Calu3 (cell line): ENCODE measurements around the gene CTTNBP2. TPM values are rescaled to one million over a fixed set of nuclear protein-coding genes. Genes with fewer than 3 reads are reported as not detected.

Experiments used
- BruUV-seq: library from RNA; stranded (reverse); fragments of 400-500 nt; replicated peaks from 2 replicates; lab custom pipeline; 2021; lab: Mats Ljungman, UMichigan
- CTCF ChIA-PET: fragments of 300-600 bp; sonication (Branson Sonifier 250); formaldehyde crosslinking; loops from one replicate; lab custom pipeline; 2022; ENCODE audit warnings: antibody characterized with exemption; lab: Charles Lee
- DNase-seq: peaks from one replicate; pipeline ENCODE4 v3.0.0; 2022
- H3K27ac Mint-ChIP-seq: one replicate; pipeline ENCODE4 v1.8.0; 2022; ENCODE audit warnings: mixed read lengths; ENCODE audit not compliant: unreplicated experiment
- H3K27me3 Mint-ChIP-seq: one replicate; pipeline ENCODE4 v1.8.0; 2022; ENCODE audit warnings: mixed read lengths; ENCODE audit not compliant: unreplicated experiment
- H3K36me3 Mint-ChIP-seq: one replicate; pipeline ENCODE4 v1.8.0; 2022; ENCODE audit warnings: mild to moderate bottlenecking, moderate library complexity, mixed read lengths; ENCODE audit not compliant: insufficient read depth, unreplicated experiment
- H3K4me1 Mint-ChIP-seq: one replicate; pipeline ENCODE4 v1.8.0; 2022; ENCODE audit warnings: mild to moderate bottlenecking, low read depth, mixed read lengths; ENCODE audit not compliant: unreplicated experiment
- H3K4me3 Mint-ChIP-seq: one replicate; pipeline ENCODE4 v1.8.0; 2022; ENCODE audit warnings: mild to moderate bottlenecking, low read depth, moderate library complexity, mixed read lengths; ENCODE audit not compliant: unreplicated experiment
- H3K9me3 Mint-ChIP-seq: one replicate; pipeline ENCODE4 v1.8.0; 2022; ENCODE audit warnings: low read depth, mixed read lengths; ENCODE audit not compliant: unreplicated experiment
- intact Hi-C: fragments of 100-400 bp; cut with micrococcal nuclease; formaldehyde crosslinking; loops from one replicate; pipeline ENCODE4 v1.10.0; 2022; ENCODE audit not compliant: unreplicated experiment
- total RNA-seq: library from RNA; stranded (reverse); gene quantifications from 2 replicates; pipeline ENCODE4 v1.2.3, GENCODE V29; 2022
- TF ChIP-seq, protein P1 (sequence below): fragments of 200-600 bp; IDR thresholded peaks from one replicate; pipeline ENCODE4 v1.8.0; 2022; ENCODE audit warnings: antibody characterized with exemption; ENCODE audit not compliant: unreplicated experiment

Gene CTTNBP2
- total RNA-seq, 1 experiment from 2014 or later, result 2.3 TPM

DNA sequence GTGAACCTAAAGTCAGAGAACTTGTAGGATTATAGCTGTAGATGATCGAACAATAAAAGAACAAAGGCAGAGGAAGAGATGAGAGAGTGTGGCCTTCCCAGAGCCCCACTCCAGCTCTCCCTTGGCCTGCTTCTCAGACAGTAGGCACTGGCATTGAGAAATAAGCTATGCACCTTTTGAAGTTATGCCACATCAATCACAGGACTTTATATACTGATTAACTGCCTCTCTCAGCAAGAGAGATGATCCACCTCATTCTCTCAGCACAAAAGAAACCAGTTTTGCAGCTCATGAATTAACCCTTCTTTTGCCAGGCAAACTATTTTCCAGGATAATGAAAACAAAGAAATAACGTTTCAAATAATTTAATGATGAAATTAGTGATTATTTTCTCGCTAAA is 22.0 kb upstream of the CTTNBP2 start:
- Mint-ChIP-seq H3K36me3 (no peaks in the 10 kb centered on the region), H3K4me1 (no peaks in the 10 kb centered on the region), H3K9me3 (no peaks in the 10 kb centered on the region), H3K27me3 (peaks cover 18% of the 10 kb centered on the region), H3K4me3 (no peak overlapping the region), H3K27ac (no peak overlapping the region)
- intact Hi-C loops, result no loop called here
- CTCF ChIA-PET, result interaction anchor here (0.6 to 0.7 kb wide), 3 partner anchors 43 to 256 kb away, joined by 3 to 7 read pairs (median 5); no protein-coding TSS in a partner anchor
- DNase-seq, result no peak
- BruUV-seq, result no TSS peak
- TF ChIP-seq, protein P1, sequence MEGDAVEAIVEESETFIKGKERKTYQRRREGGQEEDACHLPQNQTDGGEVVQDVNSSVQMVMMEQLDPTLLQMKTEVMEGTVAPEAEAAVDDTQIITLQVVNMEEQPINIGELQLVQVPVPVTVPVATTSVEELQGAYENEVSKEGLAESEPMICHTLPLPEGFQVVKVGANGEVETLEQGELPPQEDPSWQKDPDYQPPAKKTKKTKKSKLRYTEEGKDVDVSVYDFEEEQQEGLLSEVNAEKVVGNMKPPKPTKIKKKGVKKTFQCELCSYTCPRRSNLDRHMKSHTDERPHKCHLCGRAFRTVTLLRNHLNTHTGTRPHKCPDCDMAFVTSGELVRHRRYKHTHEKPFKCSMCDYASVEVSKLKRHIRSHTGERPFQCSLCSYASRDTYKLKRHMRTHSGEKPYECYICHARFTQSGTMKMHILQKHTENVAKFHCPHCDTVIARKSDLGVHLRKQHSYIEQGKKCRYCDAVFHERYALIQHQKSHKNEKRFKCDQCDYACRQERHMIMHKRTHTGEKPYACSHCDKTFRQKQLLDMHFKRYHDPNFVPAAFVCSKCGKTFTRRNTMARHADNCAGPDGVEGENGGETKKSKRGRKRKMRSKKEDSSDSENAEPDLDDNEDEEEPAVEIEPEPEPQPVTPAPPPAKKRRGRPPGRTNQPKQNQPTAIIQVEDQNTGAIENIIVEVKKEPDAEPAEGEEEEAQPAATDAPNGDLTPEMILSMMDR, result no peak

DNA sequence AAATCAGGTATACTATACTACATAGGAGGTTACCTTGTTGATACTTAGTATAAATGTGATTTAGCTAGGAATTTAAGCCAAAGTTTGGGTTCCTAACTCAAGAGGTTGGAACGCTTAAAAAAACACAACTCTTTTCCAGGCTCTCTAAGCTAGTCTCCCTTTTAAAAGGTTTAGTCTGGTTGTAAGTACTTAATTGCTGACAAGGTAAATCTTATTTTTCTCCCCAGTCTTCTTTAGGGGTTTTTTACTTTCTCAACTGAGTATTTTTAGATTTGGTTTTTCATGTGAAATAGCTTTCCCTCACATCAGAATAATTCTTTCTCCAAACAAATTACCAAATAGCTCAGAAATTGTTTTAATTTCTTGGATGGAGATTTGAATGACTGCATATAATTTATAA is 20.8 kb upstream of the CTTNBP2 start:
- no peak overlapping the region for H3K4me3 Mint-ChIP-seq
- no peaks in the 10 kb centered on the region for H3K9me3 Mint-ChIP-seq
- H3K27ac Mint-ChIP-seq, result no peak overlapping the region
- TF ChIP-seq, protein P1, result no peak
- no TSS peak for BruUV-seq
- intact Hi-C loops, result no loop called here
- no peak for DNase-seq
- CTCF ChIA-PET, result no interaction called here
- no peaks in the 10 kb centered on the region for H3K4me1 Mint-ChIP-seq
- peaks cover 18% of the 10 kb centered on the region for H3K27me3 Mint-ChIP-seq
- H3K36me3 Mint-ChIP-seq, result no peaks in the 10 kb centered on the region

DNA sequence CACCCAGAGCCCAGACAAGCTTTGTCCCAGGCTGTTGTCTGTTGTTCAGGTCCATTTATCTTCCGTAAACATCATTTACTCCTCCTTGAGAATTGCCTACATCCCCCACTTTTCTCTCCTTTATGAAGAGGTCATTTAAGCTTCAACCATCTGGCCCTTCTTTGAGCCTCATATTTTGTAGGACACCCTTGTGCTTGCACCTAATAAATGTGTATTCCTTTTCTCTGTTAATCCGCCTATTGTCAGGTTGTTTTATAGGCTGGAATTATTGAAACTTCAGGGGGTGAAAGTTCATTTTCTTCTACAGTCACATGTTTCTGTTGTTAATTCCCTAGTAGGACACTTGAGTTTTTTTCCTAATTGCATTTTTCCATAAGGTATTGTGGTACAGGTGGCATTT is 19.6 kb upstream of the CTTNBP2 start:
- BruUV-seq, result no TSS peak
- Mint-ChIP-seq H3K4me1 (no peaks in the 10 kb centered on the region), H3K4me3 (no peak overlapping the region), H3K27ac (no peak overlapping the region), H3K36me3 (no peaks in the 10 kb centered on the region), H3K27me3 (peaks cover 6% of the 10 kb centered on the region), H3K9me3 (no peaks in the 10 kb centered on the region)
- CTCF ChIA-PET, result no interaction called here
- no peak for DNase-seq
- intact Hi-C loops, result no loop called here
- TF ChIP-seq, protein P1, result no peak

DNA sequence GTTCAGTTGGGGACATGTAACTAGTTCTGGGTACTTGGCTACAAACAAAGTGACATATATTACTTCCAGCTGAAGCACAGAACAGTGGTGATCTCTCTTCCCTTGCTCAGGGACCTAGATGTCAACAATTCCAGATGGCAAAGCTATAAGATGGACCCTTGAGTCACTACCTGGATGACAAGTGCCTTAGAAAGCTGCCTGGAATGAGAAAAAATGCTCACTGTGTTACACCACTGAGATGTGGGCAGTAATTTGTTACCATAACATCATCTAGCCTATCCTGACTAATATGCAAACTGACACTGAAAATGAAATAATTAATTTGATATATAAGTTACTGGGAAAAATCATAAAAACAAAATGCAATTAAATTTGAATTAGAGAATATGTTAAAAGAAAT is 16.4 kb upstream of the CTTNBP2 start:
- DNase-seq, result no peak
- Mint-ChIP-seq H3K9me3 (no peaks in the 10 kb centered on the region), H3K36me3 (no peaks in the 10 kb centered on the region), H3K27ac (no peak overlapping the region), H3K27me3 (no peaks in the 10 kb centered on the region), H3K4me1 (no peaks in the 10 kb centered on the region), H3K4me3 (no peak overlapping the region)
- no TSS peak for BruUV-seq
- CTCF ChIA-PET, result no interaction called here
- intact Hi-C loops, result no loop called here
- TF ChIP-seq, protein P1, result no peak
